SJCRH30 (cell line): ENCODE measurements around the gene KRT86. TPM values are rescaled to one million over a fixed set of nuclear protein-coding genes. Genes with fewer than 3 reads are reported as not detected.
"Not testable (repeated sequence)": the region's sequence is repeated elsewhere in the genome, so short reads cannot be mapped to it uniquely, and the experiment has no call there.

Experiments
- DNase-seq, 2 experiments: peaks; one replicate each; pipeline ENCODE4 v3.0.0-alpha.2; 2015 to 2020
- H3K27ac ChIP-seq: fragments of 250-450 bp; sonication (Bioruptor Pico); 2 replicates; pipeline ENCODE4 v1.5.1; 2020; ENCODE audit warnings: mild to moderate bottlenecking, moderate library complexity
- H3K27me3 ChIP-seq: fragments of 250-450 bp; sonication (Bioruptor Pico); 2 replicates; pipeline ENCODE4 v1.5.1; 2020; ENCODE audit warnings: mild to moderate bottlenecking, moderate library complexity
- H3K36me3 ChIP-seq: fragments of 250-450 bp; sonication (Bioruptor Pico); 2 replicates; pipeline ENCODE4 v1.5.1; 2020; ENCODE audit warnings: mild to moderate bottlenecking, moderate library complexity
- H3K4me1 ChIP-seq: fragments of 250-450 bp; sonication (Bioruptor Pico); 2 replicates; pipeline ENCODE4 v1.5.1; 2020; ENCODE audit warnings: mild to moderate bottlenecking, moderate library complexity
- H3K4me3 ChIP-seq: fragments of 250-450 bp; sonication (Bioruptor Pico); 2 replicates; pipeline ENCODE4 v1.5.1; 2020; ENCODE audit warnings: mild to moderate bottlenecking, moderate library complexity
- H3K9me3 ChIP-seq: fragments of 250-450 bp; sonication (Bioruptor Pico); replicated peaks from 2 replicates; pipeline ENCODE4 v1.5.1; 2020; ENCODE audit warnings: mild to moderate bottlenecking, moderate library complexity
- total RNA-seq: library from RNA; depleted of rRNA; stranded (reverse); fragments of >200 nt; shearing (Covaris generic); gene quantifications from 2 replicates; pipeline ENCODE4 v1.2.3, GENCODE V29; 2014

The KRT86 gene
- total RNA-seq, 1 experiment from 2014 or later: 0.30 TPM

DNA sequence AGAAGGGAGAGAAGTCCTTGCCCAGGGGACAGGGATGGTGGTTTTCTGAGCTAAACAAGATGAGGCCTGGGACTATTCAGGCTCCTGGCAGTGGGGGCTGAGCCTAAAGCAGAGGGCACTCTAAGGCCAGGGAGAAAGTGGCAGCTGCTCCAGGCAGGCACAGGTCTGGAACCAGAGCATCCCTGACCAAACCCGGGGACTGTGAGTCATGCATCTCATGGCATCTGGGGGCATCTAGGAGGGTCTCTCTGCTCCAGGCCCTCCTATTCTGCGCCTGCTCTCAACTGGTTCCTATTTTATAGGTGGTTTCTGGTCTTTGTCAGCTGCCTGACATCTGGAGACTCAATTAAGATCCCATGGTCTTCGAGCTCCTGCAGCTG, 29.8 kb upstream of the KRT86 start:
- Histone ChIP-seq H3K27me3 (no peaks in the 10 kb centered on the region), H3K4me3 (peak overlapping the region; percentile 36), H3K9me3 (no peaks in the 10 kb centered on the region), H3K4me1 (peaks cover 68% of the 10 kb centered on the region), H3K27ac (peak overlapping the region; percentile 93), H3K36me3 (no peaks in the 10 kb centered on the region)
- DNase-seq: peak; percentile 61 to 65

DNA sequence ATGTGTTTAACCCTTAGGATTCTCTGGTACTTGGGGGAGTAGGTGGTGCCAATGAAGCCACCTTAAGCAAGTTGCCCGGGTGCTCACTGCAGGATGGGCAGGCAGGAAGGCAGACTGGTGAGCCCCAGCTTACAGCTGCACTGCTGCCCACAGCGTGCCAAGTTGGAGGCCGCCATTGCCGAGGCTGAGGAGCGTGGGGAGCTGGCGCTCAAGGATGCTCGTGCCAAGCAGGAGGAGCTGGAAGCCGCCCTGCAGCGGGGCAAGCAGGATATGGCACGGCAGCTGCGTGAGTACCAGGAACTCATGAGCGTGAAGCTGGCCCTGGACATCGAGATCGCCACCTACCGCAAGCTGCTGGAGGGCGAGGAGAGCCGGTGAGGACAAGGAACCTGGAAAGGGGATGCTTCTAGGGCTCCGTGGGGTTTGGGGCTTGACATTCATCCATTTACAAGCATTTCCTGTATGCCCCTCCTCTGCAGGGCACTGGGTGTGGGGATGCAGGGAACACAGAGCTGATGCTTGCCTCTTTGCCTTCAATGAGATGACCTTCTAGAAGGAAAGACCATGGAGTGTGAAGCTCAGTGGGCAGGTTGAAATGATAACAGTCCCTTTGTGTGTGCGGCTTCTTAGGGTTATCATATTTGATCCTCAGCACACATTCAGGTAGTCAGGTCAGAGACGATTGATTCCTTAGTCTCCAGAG, 29.0 kb upstream of the KRT86 start:
- H3K27ac ChIP-seq: no peak overlapping the region
- no peak for DNase-seq
- no peaks in the 10 kb centered on the region for H3K9me3 ChIP-seq
- peaks cover 64% of the 10 kb centered on the region for H3K4me1 ChIP-seq
- no peaks in the 10 kb centered on the region for H3K27me3 ChIP-seq
- H3K36me3 ChIP-seq: no peaks in the 10 kb centered on the region
- no peak overlapping the region for H3K4me3 ChIP-seq

DNA sequence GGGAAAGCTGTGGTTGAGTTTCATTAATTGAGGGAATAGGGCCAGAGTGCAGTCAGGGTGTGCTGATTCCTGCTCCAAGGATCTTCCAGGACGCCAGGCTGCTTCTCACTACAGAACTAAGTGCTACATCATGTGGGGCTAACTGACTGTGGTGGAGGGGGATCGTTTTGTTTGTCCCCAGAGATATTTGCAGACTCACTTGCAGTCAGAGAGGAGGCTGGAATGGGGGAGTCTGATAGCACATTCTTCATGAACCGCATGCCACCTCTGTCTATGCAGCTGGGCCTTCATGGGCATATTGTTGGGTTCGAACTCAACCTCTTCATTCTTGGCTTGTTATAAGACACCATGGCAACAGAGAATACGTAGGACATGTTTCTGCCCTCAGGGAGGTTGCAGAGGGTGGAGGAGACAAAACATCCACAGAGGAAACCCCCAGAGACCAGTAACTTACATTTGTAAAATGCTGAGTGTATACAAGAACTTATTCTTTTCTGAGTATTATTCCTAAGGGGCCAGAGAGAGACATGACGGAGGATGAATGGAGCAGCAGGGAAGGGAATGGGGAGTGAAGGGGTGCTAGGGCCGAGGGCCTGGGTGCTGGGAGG, 28.4 kb upstream of the KRT86 start:
- DNase-seq: no peak
- no peak overlapping the region for H3K4me3 ChIP-seq
- no peaks in the 10 kb centered on the region for H3K9me3 ChIP-seq
- peaks cover 60% of the 10 kb centered on the region for H3K4me1 ChIP-seq
- H3K36me3 ChIP-seq: no peaks in the 10 kb centered on the region
- peak overlapping the region; percentile 62; the same call in 1 of the 2 replicates for H3K27ac ChIP-seq
- H3K27me3 ChIP-seq: no peaks in the 10 kb centered on the region

DNA sequence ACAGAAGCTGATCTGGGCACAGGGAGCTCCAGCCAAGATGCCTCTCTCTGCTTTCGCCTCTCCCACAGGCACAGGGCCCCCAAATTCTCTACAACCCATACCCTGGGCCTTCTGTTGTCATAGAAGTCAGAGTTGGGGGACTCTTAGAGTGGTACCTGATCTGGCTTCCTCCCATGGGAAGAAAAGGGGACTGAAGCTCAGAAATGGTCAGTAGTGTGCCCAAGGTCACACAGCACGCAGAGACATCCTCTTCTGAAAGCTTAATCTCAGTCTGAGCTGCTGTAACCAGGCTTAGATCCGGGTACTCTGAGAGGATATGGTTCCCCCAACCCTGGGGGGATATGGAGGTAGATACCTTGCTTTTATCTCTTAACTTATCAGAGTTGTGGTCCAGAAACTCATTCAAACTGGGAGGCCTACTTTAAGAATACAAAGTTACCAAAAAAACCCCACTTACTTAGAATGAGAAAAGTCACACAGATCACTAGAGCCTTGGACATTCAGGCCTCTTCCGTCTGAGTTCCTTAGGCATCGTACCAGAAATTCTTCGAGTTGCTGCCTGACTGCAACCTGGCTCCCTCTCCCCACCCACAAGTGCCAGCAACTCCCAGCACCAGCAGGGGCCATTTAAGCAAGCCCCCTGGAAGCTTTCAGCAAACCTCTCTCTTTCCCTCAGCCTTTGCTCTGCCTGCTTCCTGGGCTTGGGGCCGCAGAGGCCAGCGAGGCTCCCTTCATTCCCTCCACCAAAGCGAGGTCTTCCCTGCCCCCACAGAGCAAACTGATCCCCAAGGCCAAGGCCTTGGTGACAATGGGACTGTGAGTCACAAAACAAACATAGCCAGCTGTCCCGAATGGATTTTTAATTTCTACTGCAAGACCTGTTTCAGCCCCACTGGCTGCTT, 27.5 kb upstream of the KRT86 start:
- H3K4me3 ChIP-seq: no peak overlapping the region
- H3K36me3 ChIP-seq: no peaks in the 10 kb centered on the region
- H3K27ac ChIP-seq: peak overlapping the region; percentile 62
- H3K9me3 ChIP-seq: no peaks in the 10 kb centered on the region
- H3K4me1 ChIP-seq: peaks cover 54% of the 10 kb centered on the region
- no peaks in the 10 kb centered on the region for H3K27me3 ChIP-seq
- DNase-seq: peak; percentile 79 to 86

DNA sequence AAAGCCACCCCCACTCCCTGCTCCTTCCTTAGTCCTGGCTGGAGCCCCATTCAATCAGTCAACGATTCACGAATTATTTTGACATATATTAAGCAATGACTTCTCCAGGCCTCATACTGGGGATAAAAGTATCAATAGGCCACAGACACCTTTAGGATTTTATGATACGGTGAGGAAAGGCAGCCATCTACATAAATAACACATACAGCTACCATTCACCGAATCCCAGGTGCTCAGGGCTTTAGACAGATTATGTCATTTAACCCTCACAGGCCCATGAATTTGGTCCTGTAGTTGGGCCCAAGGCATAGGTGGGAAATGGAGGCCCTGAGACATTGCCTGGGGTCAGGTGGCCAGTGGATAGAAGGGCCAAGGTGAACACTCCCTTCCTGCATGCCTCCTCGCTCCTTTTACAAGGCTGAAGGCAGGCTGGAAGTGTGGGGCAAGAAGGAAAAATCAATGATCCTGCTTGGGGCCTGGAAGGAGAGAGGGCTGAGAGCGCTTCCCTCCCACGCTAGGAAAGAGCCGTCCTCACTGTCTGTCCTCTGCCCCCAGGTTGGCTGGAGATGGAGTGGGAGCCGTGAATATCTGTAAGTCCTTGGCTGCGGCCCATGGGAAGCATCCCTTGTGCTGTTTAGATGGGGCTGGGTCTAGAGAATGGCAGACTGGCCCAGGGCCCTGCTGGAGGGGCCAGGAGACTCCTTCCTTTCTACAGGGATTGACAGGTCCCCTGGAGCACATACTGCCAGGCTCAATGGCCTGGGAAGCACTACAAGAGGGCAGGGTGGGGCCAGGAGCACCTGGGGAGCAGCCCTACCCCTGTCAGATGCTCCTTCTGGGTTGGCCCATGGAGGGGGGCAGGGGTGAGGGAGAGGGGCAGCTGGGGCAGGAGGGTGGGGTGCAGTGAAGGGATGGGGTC, 26.6 kb upstream of the KRT86 start:
- no peak overlapping the region for H3K4me3 ChIP-seq
- no peaks in the 10 kb centered on the region for H3K9me3 ChIP-seq
- peaks cover 51% of the 10 kb centered on the region for H3K4me1 ChIP-seq
- H3K36me3 ChIP-seq: no peaks in the 10 kb centered on the region
- no peak for DNase-seq
- H3K27ac ChIP-seq: peak overlapping the region; percentile 62
- H3K27me3 ChIP-seq: no peaks in the 10 kb centered on the region

DNA sequence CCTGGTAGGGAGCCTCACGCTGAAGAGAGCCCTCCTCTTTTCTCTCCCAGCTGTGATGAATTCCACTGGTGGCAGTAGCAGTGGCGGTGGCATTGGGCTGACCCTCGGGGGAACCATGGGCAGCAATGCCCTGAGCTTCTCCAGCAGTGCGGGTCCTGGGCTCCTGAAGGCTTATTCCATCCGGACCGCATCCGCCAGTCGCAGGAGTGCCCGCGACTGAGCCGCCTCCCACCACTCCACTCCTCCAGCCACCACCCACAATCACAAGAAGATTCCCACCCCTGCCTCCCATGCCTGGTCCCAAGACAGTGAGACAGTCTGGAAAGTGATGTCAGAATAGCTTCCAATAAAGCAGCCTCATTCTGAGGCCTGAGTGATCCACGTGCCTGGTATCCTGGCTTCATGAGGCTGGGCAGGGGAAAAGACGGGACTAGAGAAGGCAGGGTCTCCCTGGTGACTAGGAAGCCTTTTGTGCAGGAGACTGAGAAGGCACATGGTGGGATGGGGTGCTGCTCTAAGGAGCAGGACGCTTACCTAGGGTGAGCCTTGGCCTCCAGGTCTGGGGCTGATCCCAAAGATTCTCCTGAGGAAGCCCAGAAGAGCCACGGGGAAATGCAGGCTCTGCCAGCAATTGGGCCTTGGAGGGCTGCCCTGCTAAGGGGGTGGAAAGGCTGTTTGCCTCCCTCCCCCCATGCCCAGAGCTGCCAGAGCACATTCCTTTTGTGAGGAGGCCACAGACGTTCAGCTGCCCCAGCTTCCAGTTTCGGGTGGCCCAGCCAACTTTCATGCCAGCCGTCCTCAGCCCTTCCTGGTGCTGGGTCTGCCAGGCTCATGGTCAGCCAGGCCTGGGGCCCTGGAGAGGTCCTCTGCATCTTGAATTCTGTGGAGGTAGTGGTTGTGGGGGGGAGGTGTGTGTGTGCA, 25.6 kb upstream of the KRT86 start:
- Histone ChIP-seq H3K27me3 (no peaks in the 10 kb centered on the region), H3K9me3 (no peaks in the 10 kb centered on the region), H3K4me1 (peaks cover 42% of the 10 kb centered on the region), H3K27ac (no peak overlapping the region), H3K36me3 (no peaks in the 10 kb centered on the region), H3K4me3 (no peak overlapping the region)
- DNase-seq: no peak

DNA sequence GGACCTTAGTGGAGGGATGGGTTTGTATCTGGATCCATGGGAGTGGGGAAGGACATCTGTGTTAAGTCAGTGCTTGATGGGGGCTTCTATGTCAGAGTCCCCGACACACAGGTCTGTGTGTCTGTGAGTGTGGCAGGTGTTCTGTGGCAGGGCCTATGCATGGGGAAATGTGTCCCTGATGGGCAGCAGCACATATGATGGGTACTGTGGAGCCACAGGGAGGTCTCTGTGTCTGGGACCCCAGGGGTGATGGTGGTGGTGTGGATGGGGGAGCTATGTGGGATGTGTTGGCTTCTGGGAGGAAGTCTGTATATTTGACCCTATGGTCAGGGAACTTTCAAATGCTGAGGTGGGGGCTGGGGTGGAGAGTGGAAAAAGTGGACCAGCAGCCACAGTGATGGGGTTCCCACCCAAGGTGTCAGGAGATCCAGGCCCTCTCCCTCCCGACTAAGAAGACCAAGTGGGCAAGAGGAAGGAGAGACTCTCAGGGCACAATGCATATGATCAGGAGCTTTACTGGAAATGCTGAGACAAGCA, 24.9 kb upstream of the KRT86 start:
- H3K4me1 ChIP-seq: peaks cover 35% of the 10 kb centered on the region
- H3K9me3 ChIP-seq: no peaks in the 10 kb centered on the region
- no peak overlapping the region for H3K27ac ChIP-seq
- no peaks in the 10 kb centered on the region for H3K27me3 ChIP-seq
- no peak overlapping the region for H3K4me3 ChIP-seq
- H3K36me3 ChIP-seq: no peaks in the 10 kb centered on the region
- no peak for DNase-seq

DNA sequence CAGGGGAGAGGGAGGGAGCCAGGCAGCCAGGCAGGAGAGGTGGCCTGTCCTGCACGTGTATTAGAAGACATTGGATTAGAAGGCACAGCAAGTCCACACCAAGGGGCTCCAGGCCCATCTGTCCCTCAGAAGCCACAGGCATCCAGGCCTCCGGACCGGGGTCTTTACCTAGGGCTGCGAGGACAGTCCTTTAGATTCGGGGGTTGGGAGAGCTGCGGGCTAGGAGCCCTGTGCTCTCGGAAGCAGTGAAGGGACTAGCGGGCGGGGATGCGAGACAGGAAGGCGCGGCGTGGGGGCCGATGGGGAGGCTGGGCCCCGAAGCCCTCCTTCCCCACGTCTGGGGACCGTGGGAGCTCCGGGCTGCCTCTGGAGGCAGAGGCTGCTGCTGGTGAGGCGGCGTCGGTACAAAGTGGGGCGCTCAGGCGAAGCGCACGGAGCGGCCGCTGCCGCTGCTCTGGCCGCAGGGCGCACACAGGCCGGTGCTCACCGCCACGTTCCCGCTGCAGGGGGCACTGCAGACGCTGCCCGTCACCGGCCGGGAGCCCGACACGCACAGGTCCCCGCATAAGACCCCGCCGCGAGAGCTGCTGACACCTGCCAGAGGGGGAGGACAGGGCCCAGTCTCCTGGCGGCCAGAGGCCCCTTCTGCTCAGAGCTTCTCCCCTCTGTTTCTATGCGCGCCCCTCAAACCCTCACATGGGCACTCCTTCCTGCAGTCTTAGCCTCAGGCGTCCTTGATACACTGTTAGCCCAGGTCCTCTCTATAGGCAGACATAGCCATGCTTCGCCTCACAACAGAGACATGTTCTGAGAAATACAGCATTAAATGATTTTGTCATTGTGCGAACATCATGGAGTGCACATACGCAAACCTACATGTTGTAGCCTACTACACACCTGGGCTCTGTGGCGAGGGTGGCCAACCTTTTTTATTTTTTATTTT, 24.1 kb upstream of the KRT86 start:
- Histone ChIP-seq H3K27me3 (no peaks in the 10 kb centered on the region), H3K36me3 (no peaks in the 10 kb centered on the region), H3K4me3 (no peak overlapping the region), H3K27ac (no peak overlapping the region), H3K9me3 (no peaks in the 10 kb centered on the region), H3K4me1 (peaks cover 30% of the 10 kb centered on the region)
- no peak for DNase-seq

DNA sequence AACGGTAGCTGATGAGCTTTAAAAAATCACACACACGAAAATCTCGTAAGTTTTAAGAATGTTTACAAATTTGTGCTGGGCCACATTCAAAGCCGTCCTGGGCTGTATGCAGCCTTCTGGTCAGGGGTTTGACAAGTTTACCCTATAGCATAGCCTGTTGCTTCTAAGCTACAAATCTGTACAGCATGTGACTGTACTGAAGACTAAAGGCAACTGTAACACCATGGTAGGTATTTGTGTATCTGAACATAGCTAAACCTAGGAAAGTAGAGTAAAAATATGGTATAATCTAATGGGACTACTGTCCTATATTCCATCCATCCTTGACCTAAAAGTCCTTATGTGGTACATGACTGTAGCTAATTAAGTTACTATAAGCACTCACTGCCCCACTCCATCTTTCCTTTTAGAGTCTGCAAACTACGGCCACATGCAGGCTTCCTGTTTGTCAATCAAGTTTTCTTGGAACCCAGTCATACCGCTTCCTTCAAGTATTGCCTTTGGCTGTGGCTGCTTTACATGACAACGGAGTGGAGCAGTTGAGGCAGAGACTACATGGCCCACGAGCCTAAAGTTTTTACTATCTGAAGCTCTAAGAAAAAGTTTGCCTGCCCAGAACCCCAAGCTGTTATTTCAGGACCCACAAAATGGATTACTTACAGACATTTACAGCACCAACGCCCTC, 22.9 kb upstream of the KRT86 start:
- no peaks in the 10 kb centered on the region for H3K27me3 ChIP-seq
- no peak overlapping the region for H3K27ac ChIP-seq
- H3K4me1 ChIP-seq: peaks cover 18% of the 10 kb centered on the region
- no peak for DNase-seq
- H3K9me3 ChIP-seq: no peaks in the 10 kb centered on the region
- no peaks in the 10 kb centered on the region for H3K36me3 ChIP-seq
- H3K4me3 ChIP-seq: no peak overlapping the region

DNA sequence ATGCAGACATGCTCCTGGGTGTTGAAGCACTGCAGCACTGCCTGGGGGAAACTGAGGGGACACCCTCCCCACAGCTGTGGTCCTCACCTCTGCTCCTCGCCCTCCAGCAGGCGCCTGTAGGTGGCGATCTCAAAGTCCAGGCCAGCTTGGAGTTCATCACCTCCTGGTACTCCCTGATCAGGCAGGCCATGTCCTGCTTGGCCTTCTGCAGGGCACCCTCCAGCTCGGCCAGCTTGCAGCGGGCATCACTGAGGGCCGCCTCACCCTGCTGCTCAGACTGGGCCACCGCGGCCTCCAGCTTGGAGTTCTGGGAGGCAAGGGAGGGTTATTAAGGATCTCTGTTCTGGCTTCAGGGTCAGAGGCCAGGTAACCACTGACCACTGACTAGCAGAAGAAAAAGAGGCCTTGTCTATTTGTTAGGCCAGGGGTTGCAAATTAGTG, 22.2 kb upstream of the KRT86 start:
- H3K9me3 ChIP-seq, H3K27me3 ChIP-seq, H3K4me3 ChIP-seq, DNase-seq, H3K36me3 ChIP-seq, H3K27ac ChIP-seq: not testable (repeated sequence)
- H3K4me1 ChIP-seq: peaks cover 11% of the 10 kb centered on the region

DNA sequence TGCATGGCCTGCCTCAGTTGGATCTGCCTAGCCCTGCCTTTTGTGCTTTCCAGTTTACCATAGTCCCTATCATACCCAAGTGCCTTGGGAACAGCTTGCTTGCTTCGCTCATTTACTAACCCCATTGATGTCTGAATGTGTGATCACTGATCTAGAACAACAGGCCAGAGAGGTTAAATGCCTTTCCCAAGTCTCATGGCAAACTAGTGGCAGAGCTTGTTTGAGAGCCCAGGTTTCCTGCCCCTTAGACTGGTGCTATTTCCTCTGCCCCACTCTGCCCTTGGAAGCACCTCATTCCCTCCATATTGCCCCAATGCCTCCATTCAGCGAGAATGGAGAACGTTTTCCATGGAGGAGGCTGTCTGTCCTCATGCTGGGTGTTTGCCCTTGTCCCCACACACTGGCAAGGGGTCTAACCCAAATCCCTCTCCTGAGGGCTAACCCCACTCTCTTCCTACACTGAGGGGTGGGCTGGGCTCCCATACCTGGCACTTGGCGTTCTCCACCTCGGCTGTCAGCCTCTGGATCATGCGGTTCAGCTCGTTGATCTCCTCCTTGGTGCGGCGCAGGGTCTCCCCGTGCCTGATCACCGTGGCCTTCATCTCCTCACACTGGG, 21.6 kb upstream of the KRT86 start:
- peaks cover 5% of the 10 kb centered on the region for H3K4me1 ChIP-seq
- no peak for DNase-seq
- no peaks in the 10 kb centered on the region for H3K27me3 ChIP-seq
- H3K9me3 ChIP-seq: no peaks in the 10 kb centered on the region
- no peaks in the 10 kb centered on the region for H3K36me3 ChIP-seq
- H3K4me3 ChIP-seq: no peak overlapping the region
- no peak overlapping the region for H3K27ac ChIP-seq
